ENCODE results near the gene SPATA31D1.
"Not testable (repeated sequence)": the region's sequence is repeated elsewhere in the genome, so short reads cannot be mapped to it uniquely, and the experiment has no call there.

Gene SPATA31D1

DNA sequence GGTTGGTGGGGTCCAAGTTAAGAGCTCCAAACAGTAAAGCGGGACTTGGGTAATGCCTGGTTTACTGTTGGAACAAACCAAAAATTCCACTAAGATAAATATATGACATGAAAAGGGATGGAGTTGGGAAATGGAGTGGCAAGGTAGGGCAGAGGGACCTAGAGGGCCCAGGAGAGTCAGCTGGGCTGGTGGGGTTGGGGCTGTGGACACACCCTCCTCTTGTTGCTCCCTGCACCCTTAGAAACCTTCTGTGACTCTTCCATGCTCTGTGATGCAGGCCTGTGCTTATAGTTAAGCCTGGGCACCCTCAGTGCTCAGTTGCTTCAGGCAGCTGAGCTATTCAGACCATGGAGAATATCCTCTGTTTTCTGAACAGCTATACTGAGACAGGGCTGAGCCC lies at the start of gene SPATA31D1:
Gene SPATA31D1, plus strand, starts transcription at position 301 of the 400 bp plus-strand sequence. Its CDS starts 47 bp downstream, at position 348.
- FAIRE-seq, result not testable (repeated sequence)

DNA sequence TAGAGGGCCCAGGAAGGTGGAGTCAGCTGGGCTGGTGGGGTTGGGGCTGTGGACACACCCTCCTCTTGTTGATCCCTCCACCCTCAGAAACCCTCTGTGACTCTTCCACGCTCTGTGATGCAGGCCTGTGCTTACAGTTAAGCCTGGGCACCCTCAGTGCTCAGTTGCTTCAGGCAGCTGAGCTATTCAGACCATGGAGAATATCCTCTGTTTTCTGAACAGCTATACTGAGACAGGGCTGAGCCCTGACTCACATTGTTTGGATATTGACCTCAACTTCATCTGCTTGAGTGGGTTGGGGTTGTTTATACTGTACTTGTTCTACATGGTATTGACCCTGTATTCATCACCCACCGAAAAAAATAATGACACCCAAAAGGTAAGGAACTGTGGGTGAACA lies 45.2 kb upstream of the SPATA31D1 start, which contains the start of gene SPATA31D3:
Gene SPATA31D3, plus strand, starts transcription at position 108 of the 400 bp plus-strand sequence. Its CDS starts 86 bp downstream, at position 194.
- FAIRE-seq, result not testable (repeated sequence)

DNA sequence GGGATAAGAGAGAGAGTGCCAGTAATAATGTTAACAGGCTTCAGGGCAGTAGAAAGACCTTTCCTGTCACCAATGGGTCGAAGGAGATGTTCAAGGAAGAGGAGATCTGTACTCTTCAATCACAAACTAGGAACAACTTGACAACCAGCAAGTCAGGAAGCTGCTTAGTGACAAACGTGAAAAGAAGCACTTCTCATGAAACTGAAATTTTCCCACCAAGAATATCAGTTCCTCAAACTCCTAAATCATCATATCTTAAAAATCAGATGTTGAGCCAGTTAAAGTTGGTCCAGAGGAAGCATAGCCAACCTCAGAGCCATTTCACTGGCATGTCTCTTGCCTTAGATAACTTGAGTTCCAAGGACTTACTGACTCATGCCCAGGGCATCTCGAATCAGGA lies 39.9 kb upstream of the SPATA31D1 start:
- not testable (repeated sequence) for FAIRE-seq

DNA sequence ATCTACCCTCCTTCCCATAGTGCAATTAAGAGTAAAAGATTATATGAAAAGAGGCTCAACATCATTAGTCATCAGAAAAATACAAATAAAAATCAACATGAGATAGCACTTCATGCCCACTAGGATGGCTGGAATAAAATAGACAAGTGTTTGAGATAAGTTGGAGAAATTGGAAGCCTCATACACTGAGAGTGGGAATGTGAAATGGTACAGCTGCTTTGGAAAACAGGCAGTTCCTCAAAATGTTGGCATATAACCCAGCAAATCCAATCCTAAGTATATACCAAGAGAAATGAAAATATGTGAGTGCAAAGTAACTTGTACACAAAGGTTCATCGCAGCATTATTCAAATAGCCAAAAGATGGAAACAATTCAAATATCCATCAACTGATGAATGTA lies 35.5 kb upstream of the SPATA31D1 start:
- FAIRE-seq, result no peak

DNA sequence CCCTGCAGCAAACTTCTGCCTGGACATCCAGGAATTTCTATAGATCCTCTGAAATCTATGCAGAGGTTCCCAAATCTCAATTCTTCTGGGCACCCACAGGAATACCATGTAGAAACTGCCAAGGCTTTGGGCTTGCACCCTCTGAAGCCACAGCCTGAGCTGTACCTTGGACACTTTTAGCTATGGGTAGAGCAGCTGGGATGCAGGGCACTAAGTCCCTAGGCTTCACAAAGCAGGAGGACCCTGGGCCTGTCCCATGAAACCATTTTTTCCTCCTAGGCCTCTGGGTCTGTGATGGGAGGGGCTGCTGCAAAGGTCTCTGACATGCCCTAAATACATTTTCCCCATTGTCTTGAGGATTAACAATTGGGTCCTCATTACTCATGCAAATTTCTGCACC lies 32.9 kb upstream of the SPATA31D1 start:
- FAIRE-seq, result no peak

DNA sequence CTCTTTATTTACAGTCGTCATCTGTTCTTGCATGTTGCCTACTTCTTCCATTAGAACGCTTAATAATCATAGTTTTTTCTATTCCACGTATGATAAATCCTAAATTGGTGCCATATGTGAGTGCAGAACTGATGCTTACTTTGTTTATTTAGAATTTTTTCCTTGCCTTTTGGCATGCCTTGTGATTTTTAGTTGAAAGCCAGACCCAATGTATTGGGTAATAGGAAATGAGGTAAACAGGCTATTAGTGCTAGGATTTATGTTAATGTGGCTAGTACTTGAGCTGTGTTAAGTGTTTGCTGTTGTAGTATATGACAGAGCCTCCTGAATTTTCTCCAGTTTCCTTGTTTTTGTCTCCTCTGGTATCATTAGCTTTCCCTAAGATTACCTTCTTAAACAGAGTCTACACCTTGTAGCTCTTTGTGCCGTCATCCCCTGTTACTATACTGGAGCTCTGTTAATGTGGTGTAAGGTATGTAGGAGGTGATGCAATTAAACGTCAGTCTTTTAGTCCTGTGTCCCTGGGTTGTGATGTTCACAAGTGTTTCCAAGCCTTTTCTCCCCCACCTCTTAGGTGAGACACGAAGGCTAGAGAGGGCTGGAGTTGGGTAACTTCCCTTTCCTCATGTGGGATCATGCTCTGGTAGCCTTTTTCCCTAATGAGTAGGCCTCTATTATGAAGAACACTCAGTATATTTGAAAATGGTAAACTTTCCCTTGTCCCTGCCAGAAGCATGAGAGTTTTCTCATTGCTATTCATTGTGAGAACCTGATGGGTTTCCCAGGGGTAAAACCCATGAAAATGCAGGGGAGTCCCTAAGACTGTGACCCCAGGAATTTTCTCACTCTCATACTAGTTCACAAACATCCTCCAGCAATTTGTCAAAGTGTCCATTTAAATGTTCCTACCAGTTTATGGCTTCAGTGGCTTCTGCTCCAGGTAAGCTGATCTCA lies 24.1 kb upstream of the SPATA31D1 start:
- no peak for FAIRE-seq

DNA sequence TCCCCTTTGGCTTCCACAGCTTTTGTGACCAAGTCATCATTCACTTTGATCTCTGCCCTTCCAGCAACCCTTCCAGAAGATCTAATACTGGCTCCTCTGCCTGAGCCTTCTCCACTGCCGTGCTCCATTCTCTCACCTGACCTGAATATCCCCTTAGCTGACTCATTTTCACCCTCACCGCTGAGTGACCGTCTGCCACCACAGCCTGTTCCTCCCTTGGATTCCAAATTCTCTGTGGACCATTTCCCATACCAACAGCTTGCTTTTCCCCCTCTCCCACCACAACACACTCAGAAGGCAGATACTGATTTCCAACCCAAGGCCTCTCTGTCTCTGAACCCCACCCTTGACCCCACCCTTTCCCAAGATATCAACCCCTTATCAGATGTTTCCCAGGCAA lies 20.5 kb upstream of the SPATA31D1 start:
- no peak for FAIRE-seq

DNA sequence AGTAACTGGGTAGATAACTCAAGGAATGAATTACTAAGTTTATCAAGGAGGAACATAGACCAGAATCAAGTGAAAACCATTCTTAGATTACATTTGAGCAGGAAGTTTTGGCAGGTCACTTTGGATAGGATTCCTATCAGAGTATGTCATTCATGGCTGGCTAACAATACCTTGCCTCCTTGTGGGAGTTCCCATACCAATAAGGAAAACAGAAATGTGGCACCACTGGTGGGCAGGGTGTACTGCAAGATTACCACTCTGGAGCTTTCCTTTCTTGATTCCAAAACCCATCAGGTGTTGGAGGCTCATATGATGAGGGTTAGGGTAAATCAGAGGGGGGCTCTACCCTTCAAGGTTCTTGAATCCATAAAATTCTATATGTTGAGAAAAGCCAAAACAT lies 18.6 kb upstream of the SPATA31D1 start:
- FAIRE-seq, result no peak

DNA sequence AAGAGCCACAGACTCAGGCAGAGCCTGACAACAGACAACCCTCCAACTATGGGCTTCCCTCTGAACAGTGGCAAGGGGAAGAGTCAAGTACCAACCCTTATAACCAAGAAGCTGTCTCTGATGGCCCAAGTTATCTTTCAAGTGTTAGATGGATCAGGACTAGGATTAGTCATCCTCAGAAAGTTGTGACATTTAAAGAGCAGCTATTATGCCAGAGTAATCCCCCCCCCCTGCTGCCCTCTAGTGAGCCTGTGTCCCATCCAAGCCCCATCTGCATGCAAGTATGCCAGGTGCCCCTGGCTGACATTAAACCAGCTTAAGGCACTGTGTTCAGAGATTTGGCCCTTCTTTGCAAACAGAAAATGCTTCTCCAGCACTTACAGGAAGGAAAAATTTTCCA lies 16.8 kb upstream of the SPATA31D1 start:
- no peak for FAIRE-seq

DNA sequence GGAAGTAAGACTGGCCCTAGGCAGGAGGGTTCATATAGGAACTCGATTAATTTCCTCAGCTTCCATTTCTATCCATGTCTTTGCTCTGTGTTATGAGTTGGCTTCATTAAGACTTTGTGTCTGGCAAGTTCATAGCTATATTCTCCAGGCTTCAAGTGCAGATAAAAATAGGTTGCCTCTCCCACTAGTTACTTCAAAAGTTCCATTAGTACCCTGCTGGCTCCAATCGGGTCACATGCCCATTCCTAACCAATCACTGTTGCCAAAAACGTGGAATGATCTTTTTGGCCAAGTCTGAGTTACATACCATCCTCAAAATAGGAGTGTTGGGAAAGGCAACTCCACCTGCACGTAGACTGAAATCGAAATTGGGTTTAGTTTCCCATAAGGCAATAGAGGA lies 13.8 kb upstream of the SPATA31D1 start:
- no peak for FAIRE-seq

DNA sequence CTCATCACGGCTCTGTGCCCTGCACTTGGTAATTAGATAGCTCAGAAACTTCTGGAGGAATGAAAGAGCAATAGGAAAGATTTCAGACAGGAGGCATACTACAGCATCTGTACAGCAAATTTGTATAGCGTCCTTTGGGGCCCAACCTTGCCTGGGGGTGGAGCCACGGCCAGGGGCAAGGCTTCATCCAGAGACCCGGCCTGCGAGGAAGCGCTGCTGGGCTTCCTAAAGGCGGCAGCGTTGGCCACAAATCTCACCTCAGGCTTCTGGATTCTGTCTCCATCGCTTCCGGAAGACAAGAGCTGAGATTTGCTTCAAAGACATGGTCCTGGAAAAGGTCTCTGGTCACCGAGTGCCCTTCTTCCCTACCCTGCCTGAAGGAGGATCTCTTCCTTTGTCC lies 12.2 kb upstream of the SPATA31D1 start:
- no peak for FAIRE-seq

DNA sequence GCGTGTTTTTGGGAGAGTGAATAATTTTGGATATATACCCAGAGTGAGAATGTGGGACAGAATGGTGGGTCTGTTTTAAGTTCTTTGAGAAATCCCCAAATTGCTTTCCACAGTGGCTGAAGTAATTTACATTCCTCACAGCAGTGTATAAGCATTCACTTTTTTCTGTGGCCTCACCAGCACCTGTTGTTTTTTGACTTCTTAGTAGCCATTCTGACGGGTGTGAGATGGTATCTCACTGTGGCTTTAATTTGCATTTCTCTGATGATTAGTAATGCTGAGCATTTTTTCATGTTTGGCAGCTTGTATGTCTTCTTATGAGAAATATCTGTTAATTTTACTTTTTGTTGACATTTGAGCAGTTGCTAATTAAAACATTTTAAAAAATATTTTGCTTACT lies 9.4 kb upstream of the SPATA31D1 start:
- FAIRE-seq, result no peak

DNA sequence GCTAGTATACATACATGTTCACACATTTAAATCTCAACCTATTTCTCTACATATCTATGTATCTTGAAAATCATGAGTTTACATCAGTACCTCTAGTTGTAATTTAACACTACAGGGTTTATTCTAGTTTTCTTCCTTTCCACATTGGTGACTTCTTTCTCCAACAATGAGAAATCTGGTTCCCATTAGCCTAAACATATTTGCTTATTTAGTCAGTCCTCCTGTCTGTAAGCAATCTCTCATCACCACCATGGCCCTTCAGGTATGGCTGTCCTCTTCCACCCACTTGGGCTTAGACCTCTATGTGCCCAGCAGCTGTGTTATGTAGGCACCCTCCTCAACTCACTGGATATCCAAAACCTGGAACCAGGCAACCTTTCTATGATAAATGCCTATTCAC lies 8.0 kb upstream of the SPATA31D1 start:
- no peak for FAIRE-seq

DNA sequence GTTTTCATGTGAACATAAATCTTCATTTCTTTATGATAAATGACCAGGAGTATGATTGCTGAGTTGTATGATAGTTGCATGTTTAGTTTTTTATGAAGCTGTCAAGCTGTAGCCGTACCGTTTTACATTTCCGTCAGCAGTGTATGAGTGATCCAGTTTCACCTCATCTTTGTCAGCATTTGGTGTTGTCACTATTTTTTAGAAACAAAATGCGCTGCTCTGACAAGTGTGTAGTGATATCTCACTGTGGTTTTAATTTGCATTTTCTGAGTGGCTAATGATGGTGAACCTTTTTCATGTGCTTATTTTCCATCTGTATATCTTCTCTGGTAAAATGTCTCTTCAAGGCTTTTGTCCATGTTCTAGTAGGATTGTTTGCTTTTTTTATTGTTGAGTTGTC lies 6.7 kb upstream of the SPATA31D1 start:
- no peak for FAIRE-seq

DNA sequence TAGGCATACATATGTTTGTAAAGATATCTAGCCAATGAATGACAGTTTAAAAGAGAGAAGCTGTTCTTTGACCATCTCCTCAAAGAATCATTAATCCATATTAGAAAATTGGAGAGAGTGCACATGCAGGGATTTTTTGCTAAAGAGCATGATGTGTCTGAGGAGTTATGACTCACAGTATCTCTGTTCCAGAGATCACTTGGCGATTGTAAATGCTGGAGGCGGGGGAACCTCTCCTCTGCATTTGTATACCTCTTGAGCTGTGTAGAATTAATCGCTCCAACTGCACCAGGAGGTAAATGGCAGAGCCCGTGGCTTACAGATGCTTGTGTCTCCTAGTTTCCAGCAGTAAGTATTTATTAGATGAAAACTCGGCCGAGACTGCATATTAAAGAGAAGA lies 3.6 kb upstream of the SPATA31D1 start:
- no peak for FAIRE-seq

DNA sequence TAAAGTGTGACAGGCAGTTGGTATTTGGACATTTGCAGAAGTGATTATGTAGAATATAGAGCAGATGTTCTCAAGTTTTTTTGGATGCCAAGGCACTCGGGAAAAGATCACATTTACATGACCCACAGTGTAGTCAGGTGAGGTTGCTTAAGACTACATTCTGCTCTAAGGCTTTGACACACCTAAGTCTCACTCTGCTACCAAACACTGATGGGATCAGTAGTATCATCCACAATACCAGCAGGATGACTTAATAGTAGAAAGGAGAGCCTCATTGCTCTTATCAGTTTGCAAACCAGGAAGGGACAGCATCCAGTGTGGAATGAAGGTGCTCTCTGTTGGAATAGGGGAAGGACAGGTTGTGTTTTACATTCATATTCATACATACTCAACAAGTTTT lies 2.5 kb upstream of the SPATA31D1 start:
- no peak for FAIRE-seq

DNA sequence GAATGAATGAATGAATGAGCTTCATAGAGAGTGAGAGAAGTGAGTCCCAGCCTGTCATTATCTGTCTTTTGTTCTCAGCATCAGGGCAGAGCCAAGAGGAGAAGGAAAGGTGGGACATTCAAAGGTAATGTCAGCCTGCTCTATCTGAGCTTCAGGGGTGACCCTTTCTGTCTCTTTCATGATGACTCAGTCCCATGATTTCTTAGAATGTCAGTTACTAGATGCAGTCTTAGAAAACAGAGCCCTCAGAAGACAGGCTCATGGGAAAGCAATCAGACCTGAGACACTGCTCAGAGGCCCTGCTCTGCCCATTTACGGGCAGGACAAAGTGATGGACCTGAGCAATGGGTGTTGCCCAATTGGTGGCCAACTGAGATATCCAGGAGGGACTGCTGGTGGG lies 1.1 kb downstream of the SPATA31D1 start:
- no peak for FAIRE-seq

DNA sequence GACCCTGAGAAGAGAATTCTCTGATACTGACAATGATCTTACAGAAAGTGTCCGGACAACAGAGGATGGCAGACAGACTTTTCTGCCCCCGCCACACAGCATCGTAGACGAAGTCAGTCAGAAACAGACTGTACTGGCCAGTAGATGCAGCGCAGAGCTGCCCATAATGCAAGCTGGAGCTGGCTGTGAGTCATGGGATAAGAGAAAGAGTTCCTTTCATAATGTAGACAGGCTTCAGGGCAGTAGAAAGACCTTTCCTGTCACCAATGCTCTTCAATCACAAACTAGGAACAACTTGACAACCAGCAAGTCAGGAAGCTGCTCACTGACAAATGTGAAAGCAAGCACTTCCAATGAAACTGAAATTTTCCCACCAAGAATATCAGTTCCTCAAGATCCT lies 5.1 kb downstream of the SPATA31D1 start:
- no peak for FAIRE-seq

DNA sequence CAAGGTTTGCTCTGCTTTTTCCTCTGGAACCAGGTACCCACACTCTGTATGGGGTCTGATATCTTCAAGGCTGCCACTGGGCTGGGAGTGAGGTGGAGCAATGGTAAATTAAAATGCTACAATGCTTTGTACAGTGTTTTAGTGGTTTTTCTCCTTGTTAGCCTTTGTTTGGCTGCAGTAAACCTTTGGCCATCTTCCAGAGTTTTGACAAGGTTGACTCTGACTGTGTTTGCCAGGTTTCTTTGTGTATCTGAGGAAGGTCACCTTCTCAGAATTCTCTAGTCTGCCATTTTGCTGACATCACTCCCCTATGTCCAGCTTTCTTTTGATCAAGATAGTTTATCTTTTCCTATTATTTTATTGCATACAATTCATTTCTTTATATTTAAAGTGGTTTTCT lies 11.2 kb downstream of the SPATA31D1 start:
- no peak for FAIRE-seq

DNA sequence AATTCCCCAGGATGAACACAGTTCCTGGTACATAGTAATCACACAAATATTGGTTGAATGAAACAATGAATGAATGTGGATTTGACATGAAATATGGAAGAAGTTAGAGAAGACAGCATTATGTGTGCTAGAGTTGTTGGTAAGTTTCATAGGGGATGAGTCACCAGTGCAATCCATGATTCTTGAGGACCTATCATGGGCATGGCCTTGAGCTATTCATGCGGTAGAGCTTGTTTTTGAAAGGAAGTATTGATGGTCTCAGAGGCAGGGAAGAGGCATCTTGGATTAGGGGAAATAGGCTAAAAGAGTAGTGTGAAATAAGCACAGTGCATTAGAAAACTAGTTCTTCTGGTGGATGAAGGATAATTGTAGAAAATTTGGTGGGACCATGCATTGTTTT lies 22.1 kb downstream of the SPATA31D1 start:
- FAIRE-seq, result no peak

DNA sequence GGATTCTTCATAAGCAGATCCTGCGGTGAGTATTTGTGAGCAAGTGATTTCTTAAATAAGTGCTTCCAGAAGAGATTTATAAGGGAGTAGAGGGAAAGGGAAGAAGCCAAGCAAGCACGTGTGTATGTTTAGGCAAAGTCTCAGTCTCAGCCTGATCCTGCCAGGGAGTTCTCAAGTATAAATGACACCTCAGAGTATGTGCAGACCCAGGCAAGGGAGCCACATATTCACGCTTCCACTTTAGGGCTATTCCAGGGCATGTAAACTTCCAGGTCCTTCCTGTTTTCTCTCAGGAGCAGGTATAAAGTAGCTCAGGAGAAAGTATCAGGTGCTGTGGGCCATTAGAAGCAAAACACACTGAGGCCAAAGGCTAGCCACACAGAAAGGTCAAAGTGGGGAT lies 22.6 kb downstream of the SPATA31D1 start:
- FAIRE-seq, result no peak

DNA sequence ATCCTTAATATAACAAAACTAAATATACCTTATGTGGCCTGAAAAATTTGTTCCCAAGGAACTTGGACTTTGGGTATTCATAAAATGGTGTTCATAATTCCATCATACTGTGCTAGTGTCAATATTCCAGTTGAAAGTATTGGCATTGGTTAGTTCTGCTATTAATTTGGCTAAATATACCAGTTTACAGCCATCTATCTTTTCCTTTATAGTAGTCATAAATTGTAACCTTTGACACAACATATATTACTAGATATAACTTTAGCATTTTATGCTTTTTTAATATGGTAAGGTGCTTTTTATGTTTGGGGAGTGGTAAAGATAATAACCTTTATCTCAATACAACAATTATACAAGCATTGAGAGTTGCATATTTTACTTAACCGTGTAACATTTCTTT lies 23.7 kb downstream of the SPATA31D1 start:
- FAIRE-seq, result no peak

DNA sequence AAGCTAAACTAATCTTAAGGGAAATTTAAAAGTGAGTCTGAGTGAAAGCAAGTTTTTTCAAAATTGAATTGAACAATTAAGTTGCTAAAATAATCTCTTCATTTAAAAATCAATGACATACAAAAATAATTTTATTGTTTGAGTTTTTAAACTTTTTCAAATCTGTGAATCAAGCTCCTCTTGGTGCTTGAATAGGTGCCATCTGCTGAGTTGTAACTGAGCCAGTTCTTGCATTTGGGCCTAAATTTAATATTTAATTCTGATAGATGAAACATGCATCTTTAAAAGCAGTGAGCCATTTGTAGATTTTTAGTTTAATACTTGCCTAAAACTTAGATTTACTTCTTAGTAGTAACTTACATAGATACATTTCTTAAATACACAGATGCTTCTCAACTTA lies 31.8 kb downstream of the SPATA31D1 start:
- no peak for FAIRE-seq

DNA sequence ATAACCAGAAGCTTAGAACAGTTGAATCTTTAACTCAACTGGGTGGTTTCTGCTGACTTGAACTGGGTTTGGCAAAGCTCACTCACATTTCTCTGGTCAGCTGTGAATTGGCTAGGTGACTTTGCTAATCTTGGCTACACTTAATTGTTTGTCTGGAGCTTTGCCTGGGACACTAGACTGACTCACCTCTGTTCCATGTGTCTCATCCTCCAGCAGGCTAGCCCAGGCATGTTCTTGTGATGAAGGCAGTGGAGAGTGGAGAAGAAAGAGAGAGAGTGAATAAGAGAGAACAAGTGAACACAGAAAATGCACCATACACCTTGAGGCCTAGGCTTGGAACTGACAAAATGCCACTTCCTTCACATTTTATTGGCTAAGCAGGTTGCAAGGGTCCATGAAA lies 32.6 kb downstream of the SPATA31D1 start:
- no peak for FAIRE-seq

DNA sequence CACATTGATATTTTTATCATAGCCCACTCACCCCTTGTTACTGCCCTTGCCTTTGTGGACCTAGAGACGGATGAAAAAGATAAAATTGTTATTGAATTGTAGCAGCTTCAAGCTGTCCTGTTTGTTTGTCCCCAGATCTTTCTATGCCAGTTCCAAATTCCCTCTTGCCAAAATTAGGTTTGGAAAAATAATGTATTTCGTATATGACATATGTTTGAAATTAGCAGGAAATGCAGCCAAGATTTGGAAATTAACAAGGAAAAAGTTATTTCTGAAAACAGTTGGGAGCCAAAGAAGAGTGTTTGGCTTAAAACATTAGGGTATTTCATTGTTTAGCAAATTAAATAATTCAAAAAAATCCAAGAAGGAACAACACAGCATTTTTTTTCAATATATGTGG lies 33.5 kb downstream of the SPATA31D1 start:
- FAIRE-seq, result no peak
